ENCODE results near the gene PACRG. TPM values are rescaled to one million over a fixed set of nuclear protein-coding genes. Genes with fewer than 3 reads are reported as not detected.

Gene PACRG
- total and polyA plus RNA-seq, 2 donors from 2014 or later, result 7.4 to 20.0 TPM

DNA sequence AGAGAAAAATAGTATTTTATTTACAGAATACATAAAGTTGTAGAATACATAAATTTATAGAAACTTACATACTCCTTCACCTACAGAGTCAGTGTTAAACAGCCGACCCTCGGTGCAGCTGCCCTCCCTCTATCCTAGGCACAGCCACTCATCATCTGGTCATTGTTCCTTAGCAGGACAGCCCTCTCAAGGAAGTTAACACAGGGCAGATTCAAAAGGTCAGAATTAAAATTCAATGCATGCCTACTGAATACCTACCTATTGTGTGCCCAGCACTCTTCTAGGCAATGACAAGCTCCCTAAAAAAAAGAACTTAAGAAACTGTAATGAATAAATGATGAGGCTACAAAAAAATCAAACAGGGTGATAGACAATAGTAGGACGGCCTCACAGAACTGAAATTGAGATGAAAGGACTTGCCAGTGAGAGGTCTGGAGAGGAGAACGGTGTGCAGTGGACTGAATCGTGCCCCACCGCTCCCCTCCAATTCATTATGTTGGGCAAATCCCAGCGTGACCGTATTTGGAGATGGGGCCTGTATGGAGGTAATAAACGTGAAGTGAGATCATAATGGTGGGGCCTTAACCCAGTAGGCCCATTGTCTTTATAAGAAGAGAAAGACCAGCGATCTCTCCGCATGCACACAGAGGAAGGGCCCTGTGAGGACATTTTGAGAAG, 326.0 kb downstream of the PACRG start:
- H3K4me3 ChIP-seq (ENCODE audit: low read length in 3 of 3), result no peak overlapping the region
- intact Hi-C loops (cut with DNase I), result no loop called here
- no peaks in the 10 kb centered on the region for H3K36me3 ChIP-seq (ENCODE audit: control insufficient read depth in 2 of 3, insufficient read depth in 3 of 3, low read length in 3 of 3)
- H3K4me1 ChIP-seq (ENCODE audit: control insufficient read depth in 2 of 3, insufficient read depth in 2 of 3, low read depth in 1 of 3, low read length in 3 of 3), result no peaks in the 10 kb centered on the region
- no peaks in the 10 kb centered on the region for H3K9me3 ChIP-seq (ENCODE audit: control insufficient read depth in 2 of 3, insufficient read depth in 1 of 3, low read length in 3 of 3)
- no peak overlapping the region for H3K9ac ChIP-seq (ENCODE audit: low read length in 3 of 3)
- FAIRE-seq (no peak), DNase-seq (no peak)
- no peaks in the 10 kb centered on the region for H3K27me3 ChIP-seq (ENCODE audit: control insufficient read depth, insufficient read depth, low read length)
- no peak overlapping the region for H3K27ac ChIP-seq (ENCODE audit: low read depth in 2 of 2, low read length in 2 of 2)
- TF ChIP-seq, protein P1, sequence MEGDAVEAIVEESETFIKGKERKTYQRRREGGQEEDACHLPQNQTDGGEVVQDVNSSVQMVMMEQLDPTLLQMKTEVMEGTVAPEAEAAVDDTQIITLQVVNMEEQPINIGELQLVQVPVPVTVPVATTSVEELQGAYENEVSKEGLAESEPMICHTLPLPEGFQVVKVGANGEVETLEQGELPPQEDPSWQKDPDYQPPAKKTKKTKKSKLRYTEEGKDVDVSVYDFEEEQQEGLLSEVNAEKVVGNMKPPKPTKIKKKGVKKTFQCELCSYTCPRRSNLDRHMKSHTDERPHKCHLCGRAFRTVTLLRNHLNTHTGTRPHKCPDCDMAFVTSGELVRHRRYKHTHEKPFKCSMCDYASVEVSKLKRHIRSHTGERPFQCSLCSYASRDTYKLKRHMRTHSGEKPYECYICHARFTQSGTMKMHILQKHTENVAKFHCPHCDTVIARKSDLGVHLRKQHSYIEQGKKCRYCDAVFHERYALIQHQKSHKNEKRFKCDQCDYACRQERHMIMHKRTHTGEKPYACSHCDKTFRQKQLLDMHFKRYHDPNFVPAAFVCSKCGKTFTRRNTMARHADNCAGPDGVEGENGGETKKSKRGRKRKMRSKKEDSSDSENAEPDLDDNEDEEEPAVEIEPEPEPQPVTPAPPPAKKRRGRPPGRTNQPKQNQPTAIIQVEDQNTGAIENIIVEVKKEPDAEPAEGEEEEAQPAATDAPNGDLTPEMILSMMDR (IDR thresholded peaks at IDR 0.05; ENCODE audit: borderline replicate concordance, extremely low read depth, insufficient read depth), result no peak

DNA sequence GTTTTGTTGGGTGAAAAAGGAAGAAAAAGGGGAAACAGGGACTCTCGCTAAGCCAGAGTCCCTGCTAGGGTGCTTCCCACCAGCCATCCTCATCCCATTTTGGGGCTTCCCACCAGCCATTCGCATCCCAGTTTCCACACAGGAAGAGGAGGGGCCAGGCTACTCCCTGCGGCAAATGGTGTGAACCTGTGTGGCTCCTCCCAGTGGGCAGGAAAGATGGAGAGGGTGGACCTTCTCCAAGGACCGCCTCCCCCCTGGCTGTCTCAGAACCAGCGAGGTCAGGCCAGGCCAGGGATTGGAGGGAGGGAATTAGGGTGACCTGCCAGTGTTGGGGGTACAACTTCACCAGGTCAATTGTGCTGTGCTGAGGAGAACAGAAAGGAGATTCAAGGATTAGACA, 326.9 kb downstream of the PACRG start:
- Histone ChIP-seq H3K4me3 (ENCODE audit: low read length in 3 of 3) (no peak overlapping the region), H3K4me1 (ENCODE audit: control insufficient read depth in 2 of 3, insufficient read depth in 2 of 3, low read depth in 1 of 3, low read length in 3 of 3) (no peaks in the 10 kb centered on the region), H3K27ac (ENCODE audit: low read depth in 2 of 2, low read length in 2 of 2) (no peak overlapping the region), H3K9ac (ENCODE audit: low read length in 3 of 3) (no peak overlapping the region), H3K36me3 (ENCODE audit: control insufficient read depth in 2 of 3, insufficient read depth in 3 of 3, low read length in 3 of 3) (no peaks in the 10 kb centered on the region), H3K9me3 (ENCODE audit: control insufficient read depth in 2 of 3, insufficient read depth in 1 of 3, low read length in 3 of 3) (no peaks in the 10 kb centered on the region), H3K27me3 (ENCODE audit: control insufficient read depth, insufficient read depth, low read length) (no peaks in the 10 kb centered on the region)
- intact Hi-C loops (cut with DNase I), result no loop called here
- DNase-seq, result no peak
- FAIRE-seq, result no peak
- TF ChIP-seq, protein P1 (IDR thresholded peaks at IDR 0.05; ENCODE audit: borderline replicate concordance, extremely low read depth, insufficient read depth), result no peak

DNA sequence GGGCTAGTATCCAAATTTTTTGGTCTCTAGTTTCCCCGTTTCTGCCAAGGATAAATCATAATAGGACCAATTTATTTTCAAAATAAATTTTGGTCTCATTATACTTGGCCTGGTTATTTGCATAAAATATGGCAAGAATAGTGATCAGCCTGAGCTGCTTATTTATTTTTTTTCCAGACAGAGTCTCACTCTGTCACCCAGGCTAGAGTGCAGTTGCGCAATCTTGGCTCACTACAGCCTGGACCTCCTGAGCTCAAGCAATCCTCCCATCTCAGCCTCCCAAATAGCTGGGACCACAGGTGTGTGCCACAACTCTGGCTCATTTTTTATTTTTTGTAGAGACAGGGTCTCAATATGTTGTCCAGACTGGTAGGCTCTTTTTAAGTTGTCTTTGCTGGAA, 329.5 kb downstream of the PACRG start:
- no peaks in the 10 kb centered on the region for H3K36me3 ChIP-seq (ENCODE audit: control insufficient read depth in 2 of 3, insufficient read depth in 3 of 3, low read length in 3 of 3)
- intact Hi-C loops (cut with DNase I), result no loop called here
- no peaks in the 10 kb centered on the region for H3K27me3 ChIP-seq (ENCODE audit: control insufficient read depth, insufficient read depth, low read length)
- TF ChIP-seq, protein P1 (IDR thresholded peaks at IDR 0.05; ENCODE audit: borderline replicate concordance, extremely low read depth, insufficient read depth), result no peak
- no peaks in the 10 kb centered on the region for H3K9me3 ChIP-seq (ENCODE audit: control insufficient read depth in 2 of 3, insufficient read depth in 1 of 3, low read length in 3 of 3)
- no peaks in the 10 kb centered on the region for H3K4me1 ChIP-seq (ENCODE audit: control insufficient read depth in 2 of 3, insufficient read depth in 2 of 3, low read depth in 1 of 3, low read length in 3 of 3)
- no peak overlapping the region for H3K4me3 ChIP-seq (ENCODE audit: low read length in 3 of 3)
- no peak overlapping the region for H3K27ac ChIP-seq (ENCODE audit: low read depth in 2 of 2, low read length in 2 of 2)
- DNase-seq (no peak), FAIRE-seq (no peak)
- no peak overlapping the region for H3K9ac ChIP-seq (ENCODE audit: low read length in 3 of 3)

DNA sequence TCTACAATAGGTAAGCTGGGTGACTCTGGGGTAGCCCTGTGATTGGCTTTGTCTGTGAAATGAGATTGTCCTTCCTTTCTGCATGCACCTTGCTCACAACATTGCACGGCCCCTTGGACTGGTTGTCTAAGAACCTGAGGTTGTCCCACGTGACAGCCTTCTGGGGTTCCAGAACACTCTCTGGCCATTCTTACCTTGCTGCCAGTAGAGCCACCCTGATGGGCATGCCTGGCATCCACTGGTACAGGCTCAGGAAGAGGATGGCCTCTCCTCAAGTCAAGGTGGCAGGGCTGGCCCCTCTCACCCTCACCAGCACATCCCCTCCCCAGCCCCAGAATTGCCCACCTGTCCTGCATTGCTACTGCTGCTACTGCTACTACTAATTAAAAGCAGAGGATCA, 335.0 kb downstream of the PACRG start:
- no peaks in the 10 kb centered on the region for H3K4me1 ChIP-seq (ENCODE audit: control insufficient read depth in 2 of 3, insufficient read depth in 2 of 3, low read depth in 1 of 3, low read length in 3 of 3)
- no peaks in the 10 kb centered on the region for H3K27me3 ChIP-seq (ENCODE audit: control insufficient read depth, insufficient read depth, low read length)
- H3K9me3 ChIP-seq (ENCODE audit: control insufficient read depth in 2 of 3, insufficient read depth in 1 of 3, low read length in 3 of 3), result no peaks in the 10 kb centered on the region
- intact Hi-C loops (cut with DNase I), result no loop called here
- DNase-seq (no peak), FAIRE-seq (no peak)
- H3K27ac ChIP-seq (ENCODE audit: low read depth in 2 of 2, low read length in 2 of 2), result no peak overlapping the region
- no peak overlapping the region for H3K4me3 ChIP-seq (ENCODE audit: low read length in 3 of 3)
- TF ChIP-seq, protein P1 (IDR thresholded peaks at IDR 0.05; ENCODE audit: borderline replicate concordance, extremely low read depth, insufficient read depth), result no peak
- no peaks in the 10 kb centered on the region for H3K36me3 ChIP-seq (ENCODE audit: control insufficient read depth in 2 of 3, insufficient read depth in 3 of 3, low read length in 3 of 3)
- no peak overlapping the region for H3K9ac ChIP-seq (ENCODE audit: low read length in 3 of 3)

Measured in kidney (tissue), 14 donors.